ENCODE data around the gene TMEM88.

DNA sequence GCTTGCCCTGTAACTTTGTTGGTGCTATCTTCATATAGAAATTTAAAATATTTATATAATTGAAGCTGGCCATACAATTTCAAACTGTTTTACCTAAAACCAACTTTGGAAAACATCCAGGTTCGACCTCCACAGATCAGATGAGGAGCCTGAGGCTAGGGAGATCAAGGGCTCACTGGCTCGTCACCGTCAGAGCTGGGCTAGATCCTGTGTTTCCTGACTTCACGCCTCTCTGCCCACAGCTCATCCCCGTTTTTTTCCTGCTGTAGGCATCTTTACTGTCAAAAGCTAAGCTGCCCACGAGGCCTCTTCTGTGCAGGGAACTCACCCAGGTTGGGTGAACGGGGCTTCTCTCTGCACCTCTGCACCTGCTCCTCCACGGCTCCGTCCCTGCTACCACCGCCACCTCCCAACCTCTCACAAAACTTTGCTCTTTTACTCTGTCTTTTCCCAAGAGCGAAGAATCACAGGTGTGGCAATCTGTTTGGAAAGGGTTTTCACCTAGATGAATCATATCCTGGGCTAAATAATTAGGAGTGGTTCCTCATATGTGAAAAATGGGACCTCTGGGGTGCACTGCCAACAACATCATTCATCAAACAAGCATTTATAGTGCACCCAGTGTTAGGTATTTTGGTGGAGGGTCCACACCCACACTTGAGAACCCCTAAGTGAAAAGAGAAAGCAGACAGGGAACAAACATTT is 45.6 kb upstream of the TMEM88 start:
- TF ChIP-seq, protein P1, sequence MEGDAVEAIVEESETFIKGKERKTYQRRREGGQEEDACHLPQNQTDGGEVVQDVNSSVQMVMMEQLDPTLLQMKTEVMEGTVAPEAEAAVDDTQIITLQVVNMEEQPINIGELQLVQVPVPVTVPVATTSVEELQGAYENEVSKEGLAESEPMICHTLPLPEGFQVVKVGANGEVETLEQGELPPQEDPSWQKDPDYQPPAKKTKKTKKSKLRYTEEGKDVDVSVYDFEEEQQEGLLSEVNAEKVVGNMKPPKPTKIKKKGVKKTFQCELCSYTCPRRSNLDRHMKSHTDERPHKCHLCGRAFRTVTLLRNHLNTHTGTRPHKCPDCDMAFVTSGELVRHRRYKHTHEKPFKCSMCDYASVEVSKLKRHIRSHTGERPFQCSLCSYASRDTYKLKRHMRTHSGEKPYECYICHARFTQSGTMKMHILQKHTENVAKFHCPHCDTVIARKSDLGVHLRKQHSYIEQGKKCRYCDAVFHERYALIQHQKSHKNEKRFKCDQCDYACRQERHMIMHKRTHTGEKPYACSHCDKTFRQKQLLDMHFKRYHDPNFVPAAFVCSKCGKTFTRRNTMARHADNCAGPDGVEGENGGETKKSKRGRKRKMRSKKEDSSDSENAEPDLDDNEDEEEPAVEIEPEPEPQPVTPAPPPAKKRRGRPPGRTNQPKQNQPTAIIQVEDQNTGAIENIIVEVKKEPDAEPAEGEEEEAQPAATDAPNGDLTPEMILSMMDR (IDR thresholded peaks at IDR 0.05), result no peak
- TF ChIP-seq POLR2A (IDR thresholded peaks at IDR 0.05) (no peak), POLR2AphosphoS5 (IDR thresholded peaks at IDR 0.05) (no peak), EP300 (IDR thresholded peaks at IDR 0.05) (no peak)

All from upper lobe of left lung (tissue), 4 donors.